ENCODE data around the gene C12orf76.
"Not testable (repeated sequence)": the region's sequence is repeated elsewhere in the genome, so short reads cannot be mapped to it uniquely, and the experiment has no call there.

C12orf76 gene

GRCh38 chr12:110020956-110021355 lies 27.4 kb downstream of the C12orf76 start:
- no peak for DNase-seq

- peak; percentile 67 to 84 (median 74) for DNase-seq
Measured at GRCh38 chr12:110015132-110015531, 33.2 kb downstream of the C12orf76 start.

- no peak for DNase-seq
Measured at GRCh38 chr12:110012659-110013058, 35.7 kb downstream of the C12orf76 start.

GRCh38 chr12:110012137-110012536 lies 36.2 kb downstream of the C12orf76 start:
- peak in 2 of 3 donors; percentile 29 to 38 for DNase-seq

- peak; percentile 27 to 59 (median 45) for DNase-seq
Measured at GRCh38 chr12:110010853-110011723, 37.2 kb downstream of the C12orf76 start.

- DNase-seq = not testable (repeated sequence)
Measured at GRCh38 chr12:110008681-110009398, 39.5 kb downstream of the C12orf76 start.

- peak; percentile 66 to 96 (median 92) for DNase-seq
Measured at GRCh38 chr12:110007881-110008280, 40.4 kb downstream of the C12orf76 start.

GRCh38 chr12:110006115-110006514 lies 42.2 kb downstream of the C12orf76 start:
- DNase-seq = no peak

- DNase-seq = no peak
Measured at GRCh38 chr12:110005319-110005973, 42.9 kb downstream of the C12orf76 start.

GRCh38 chr12:110004598-110004997 lies 43.7 kb downstream of the C12orf76 start:
- no peak for DNase-seq

- DNase-seq = no peak
Measured at GRCh38 chr12:110002676-110003515, 45.4 kb downstream of the C12orf76 start.

- peak in 2 of 3 donors; percentile 39 to 41 for DNase-seq
Measured at GRCh38 chr12:110001596-110001995, 46.7 kb downstream of the C12orf76 start.

GRCh38 chr12:109999983-110000505 lies 48.3 kb downstream of the C12orf76 start:
- peak; percentile 36 to 47 (median 38) for DNase-seq

GRCh38 chr12:109999649-109999971 lies 48.7 kb downstream of the C12orf76 start:
- no peak for DNase-seq

- peak; percentile 93 to 96 (median 96) for DNase-seq
Measured at GRCh38 chr12:109998904-109999648, 49.2 kb downstream of the C12orf76 start, which contains the start of gene ANKRD13A. Gene ANKRD13A, plus strand, starts transcription at chr12:109999430. Its CDS starts 259 bp downstream, at chr12:109999689.

GRCh38 chr12:109998241-109998903 lies 50.0 kb downstream of the C12orf76 start:
- DNase-seq = no peak

- DNase-seq = no peak
Measured at GRCh38 chr12:109997393-109997792, 50.9 kb downstream of the C12orf76 start.

GRCh38 chr12:109996483-109996853 lies 51.9 kb downstream of the C12orf76 start:
- DNase-seq = no peak

- peak; percentile 96 to 97 (median 97) for DNase-seq
Measured at GRCh38 chr12:109995686-109996482, 52.4 kb downstream of the C12orf76 start, which contains the start of gene GIT2. Gene GIT2, minus strand, starts transcription at chr12:109996368. Its CDS starts 144 bp downstream, at chr12:109996224.

GRCh38 chr12:109995361-109995685 lies 53.0 kb downstream of the C12orf76 start:
- peak; percentile 49 to 62 (median 54) for DNase-seq

All from suppressor macrophage treated with lipopolysaccharide for 1 hour (primary cell).